GM19452 (cell line): Measurements from ENCODE around the gene ZNF681.
"Not testable (repeated sequence)": the region's sequence is repeated elsewhere in the genome, so short reads cannot be mapped to it uniquely, and the experiment has no call there.

Experiments
- ATAC-seq: cut with Tn5 transposase; IDR thresholded peaks from one replicate; pipeline ENCODE4 v1.9.1; 2021; ENCODE audit not compliant: unreplicated experiment

The ZNF681 gene

DNA sequence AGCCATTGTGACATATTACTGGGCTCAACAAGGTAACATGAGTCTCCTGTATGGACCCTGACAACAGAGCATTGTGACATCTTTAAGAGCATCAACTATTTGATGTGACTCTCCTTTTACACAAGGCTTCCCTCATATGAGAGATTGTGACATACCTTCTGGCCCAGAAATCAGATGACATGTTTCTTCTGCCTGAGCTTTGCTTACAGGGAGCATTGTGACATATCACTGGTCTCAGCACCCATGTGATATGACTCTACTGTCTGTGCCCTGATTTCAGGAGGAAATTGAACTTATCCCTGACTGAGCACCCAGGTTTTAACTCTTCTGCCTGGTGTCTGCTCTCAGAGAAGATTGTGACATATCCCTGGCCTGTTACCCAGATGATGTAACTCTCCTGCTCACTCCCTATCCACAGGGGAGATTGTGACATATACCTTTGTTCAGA, 15.9 kb upstream of the ZNF681 start:
- no peak for ATAC-seq

DNA sequence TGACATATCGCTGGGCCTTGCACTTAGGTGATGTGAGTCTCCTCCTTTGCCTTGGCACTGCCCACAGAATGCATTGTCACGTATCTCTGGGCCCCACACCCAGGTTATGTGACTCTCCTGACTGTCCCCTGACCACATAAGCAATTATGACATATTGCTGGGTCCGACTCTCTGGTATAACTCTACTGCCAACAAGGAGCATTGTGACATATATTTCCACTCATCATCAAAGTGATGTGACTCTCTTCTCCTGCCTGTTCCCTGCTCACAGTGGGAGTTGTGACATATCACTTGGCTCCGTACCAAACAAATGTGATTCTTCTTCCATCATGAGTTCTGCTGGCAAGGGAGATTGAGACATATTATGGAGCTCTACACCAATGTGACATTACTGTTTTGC, 15.4 kb upstream of the ZNF681 start:
- ATAC-seq = no peak

DNA sequence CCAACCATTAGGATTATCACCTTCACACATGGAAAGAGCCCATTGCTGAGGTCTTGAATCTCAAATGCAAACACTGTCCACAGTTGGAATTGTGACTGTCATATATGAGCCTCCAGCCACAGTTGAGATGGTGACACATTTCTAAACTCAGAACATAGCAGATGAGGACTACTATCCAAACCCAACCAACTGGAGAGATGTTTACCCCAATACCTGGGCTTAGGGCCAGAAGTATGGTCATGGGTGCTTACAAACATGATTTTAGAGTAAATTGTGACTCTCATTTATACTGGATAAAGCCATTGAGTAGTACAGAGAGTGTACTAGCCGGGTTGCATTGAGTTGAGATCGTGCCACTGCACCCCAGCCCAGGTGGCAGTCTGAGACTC, 14.0 kb upstream of the ZNF681 start:
- no peak for ATAC-seq

DNA sequence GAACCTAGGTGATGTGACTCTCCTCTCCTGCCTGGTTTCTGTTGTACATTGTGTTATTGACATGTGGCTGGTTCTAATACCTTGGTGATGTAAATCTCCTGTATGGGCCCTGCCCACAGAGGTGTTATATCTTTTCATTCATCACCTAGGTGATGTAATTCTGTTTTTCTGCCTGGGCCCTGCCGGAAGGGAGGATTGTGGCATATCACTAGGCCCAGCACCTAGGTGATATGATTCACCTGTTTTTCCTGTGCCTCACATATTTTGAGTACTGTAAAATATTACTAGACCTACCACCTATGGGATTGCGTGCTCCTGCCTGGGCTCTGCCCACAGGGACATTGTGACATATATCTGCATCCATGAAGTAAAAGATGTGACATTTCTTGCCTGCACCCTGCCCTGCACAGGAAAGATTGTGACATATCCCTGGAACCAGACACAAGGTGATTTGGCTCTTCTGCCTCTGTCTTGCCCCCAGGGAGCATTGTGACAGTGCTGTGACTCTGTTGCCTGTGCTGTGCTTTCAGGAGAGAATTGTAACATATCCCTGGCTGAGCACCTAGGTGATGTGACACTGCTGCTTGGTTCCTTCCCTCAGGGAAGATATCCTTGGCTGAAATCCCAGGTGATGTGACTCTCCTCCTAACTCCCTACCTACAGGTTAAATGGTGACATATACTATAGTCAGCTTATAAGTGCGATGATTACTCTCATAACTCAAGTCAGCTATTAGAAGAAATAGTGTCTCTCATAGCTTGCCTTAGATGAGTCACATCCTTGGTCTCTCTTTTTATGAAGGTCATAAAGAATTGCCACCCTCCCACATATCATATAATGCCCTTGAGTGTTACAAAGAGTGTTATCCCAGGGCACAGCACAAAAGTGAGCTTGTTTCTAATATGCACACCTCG, 13.3 kb upstream of the ZNF681 start:
- no peak for ATAC-seq

DNA sequence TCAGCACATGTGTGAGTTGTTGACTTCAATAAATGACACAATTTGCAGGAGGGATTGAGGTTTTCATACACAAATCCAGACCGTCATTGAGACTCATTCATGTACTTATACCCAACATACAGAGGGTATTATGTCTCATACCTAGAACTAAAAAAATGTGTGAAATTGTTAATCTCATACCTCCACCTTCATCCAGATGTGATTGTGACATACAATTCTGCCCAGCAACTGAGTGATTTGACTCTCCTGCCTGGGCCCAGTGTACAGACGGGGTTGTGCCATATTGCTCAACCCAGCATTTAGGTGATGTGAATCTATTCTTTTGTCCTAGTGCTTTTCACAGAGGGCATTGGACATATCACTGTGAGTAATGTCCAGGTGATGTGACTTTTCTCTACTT, 12.6 kb upstream of the ZNF681 start:
- no peak for ATAC-seq

DNA sequence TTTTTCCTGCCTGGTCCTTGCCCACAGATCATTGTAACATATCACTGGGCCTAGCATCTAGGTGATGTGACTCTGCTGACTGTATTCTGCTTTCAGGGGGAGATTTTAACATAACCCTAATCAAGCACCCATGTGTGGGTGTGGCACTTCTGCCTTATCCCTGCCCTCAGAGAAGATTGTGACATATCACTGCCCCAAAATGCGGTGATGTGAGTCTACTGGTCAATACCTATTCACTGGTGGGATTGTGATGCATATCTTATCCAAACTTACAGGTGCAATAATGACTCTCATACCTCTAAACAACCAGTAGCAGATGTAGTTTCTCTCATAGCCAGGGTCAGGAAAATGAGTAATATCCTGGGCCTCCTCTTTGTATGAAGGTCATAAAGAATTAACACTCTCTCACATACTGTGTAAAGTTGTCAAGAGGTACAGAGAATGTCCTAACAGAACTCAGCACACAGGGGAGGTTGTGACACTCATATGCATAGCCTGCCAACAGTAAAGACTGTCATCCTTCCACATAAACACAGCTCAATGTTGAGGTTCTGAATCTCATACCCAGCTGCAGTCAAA, 12.1 kb upstream of the ZNF681 start:
- ATAC-seq = no peak

DNA sequence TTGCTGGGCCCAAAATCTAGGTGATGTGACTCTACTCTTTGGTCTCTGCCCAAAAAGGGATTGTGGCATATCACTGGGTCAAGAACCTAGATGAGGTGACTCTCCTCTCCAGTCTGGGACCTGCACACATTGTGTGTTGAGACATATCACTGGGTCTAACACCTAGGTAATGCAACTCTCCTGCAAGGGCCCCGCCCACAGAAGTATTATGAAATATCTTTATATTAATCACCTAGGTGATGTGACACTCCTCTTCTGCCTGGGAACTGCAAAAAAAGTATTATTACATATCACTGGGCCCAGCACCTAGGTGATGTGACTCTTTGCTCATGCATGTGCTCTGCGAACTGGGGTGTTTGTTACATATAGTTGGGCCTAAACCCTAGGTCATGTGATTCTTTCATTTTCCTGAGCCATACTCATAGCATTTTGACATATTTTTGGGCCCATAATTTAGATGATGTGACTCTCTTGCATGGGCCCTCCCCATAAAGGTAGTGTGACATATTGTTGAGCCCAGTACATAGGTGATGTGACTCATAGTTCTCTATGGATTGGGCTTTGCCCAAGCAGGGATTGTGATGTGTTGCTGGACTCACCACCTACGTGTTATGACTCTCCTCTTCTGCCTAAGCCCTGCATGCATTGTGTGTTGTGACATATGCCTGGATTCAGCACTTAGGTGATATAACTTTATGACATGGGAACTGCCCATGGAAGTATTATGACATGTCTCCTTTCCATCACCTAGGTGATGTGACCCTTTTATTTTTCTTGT, 11.2 kb upstream of the ZNF681 start:
- ATAC-seq = no peak

DNA sequence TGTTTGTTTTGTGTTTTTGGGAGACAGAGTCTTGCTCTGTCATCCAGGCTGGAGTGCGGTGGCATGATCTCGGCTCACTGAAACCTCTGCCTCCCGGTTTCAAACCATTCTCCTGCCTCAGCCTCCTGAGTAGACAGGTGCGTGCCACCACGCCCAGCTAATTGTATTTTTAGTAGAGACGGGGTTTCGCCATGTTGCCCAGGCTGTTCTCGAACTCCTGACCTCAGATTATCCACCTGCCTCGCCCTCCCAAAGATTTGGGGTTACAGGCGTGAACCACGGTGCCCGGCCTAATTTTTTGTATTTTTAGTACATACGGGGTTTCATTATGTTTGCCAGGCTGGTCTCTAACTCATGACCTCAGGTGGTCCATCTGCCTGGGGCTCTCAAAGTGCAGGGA, 8.3 kb upstream of the ZNF681 start:
- no peak for ATAC-seq

DNA sequence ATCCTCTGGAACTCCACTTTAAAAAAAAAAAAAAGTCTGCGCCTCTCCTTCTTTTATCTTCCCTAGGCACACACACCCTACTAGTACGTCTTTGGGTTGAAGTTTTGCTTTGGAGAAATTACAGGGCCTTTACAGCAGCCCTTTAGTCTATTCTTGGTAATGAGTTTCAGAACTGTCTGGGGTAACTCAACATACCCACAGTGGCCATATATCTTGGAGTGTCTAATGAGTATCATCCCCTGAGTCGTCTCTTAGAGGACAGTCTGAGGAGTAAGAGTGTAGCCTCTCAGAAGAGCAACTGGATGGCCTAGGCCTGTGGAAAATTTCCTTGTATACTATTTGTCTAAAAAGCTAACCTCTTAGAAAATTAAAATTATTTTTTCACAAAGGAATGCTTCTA, 6.1 kb upstream of the ZNF681 start:
- no peak for ATAC-seq

DNA sequence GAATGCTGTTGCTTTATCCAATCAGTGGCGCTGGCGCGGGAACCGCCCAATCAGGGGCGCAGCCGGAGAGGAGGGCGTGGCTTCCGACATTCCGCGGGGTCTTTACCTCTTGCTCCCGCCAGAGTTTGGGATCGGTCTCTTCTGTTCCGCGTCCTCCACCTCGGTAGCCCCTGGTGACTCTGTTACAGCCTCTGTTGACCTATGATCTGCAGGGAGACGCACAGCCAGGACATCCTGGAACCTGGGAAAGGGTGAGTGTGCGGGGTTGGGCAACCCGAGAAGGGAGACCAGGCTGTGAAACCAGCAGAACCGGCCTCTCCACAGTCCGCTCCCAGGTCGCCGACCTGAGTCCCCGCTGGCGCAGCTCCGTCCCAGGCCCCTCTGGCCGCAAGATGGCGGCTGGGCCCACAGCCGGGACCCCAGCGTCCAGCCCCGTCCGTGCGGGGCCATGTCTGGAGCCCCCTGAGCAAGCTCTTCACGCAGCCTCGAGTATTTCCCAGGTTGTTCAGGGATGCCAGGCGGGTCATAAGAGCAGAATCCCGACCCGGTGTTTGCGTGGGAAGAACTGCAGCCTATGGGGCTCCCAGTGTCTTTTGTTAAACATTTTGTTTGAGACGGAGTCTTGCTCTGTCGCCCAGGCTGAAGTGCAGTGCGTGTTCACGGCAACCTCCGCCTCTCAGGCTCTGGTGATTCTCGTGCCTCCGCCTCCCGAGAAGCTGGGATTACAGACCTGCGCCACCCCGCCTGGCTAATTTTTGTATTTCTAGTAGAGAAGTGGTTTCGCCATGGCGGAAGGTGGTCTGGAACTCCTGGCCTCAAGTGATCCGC, 4.4 kb upstream of the ZNF681 start:
- peak; percentile 52 for ATAC-seq

DNA sequence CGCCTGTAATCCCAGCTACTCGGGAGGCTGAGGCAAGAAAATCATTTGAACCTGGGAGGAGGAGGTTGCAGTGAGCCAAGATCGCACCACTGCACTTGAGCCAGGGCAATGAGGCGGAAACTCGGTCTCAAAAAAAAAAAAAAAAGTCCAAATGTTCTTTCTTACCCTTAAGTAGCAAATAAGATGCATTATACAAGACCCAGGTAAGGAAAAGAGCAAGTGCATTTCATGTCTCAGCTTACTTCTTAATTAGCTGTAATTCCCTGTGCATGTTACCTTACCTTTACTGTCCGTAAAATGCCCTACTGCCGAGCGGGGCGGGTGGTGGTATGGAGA, 3.8 kb upstream of the ZNF681 start:
- no peak for ATAC-seq

DNA sequence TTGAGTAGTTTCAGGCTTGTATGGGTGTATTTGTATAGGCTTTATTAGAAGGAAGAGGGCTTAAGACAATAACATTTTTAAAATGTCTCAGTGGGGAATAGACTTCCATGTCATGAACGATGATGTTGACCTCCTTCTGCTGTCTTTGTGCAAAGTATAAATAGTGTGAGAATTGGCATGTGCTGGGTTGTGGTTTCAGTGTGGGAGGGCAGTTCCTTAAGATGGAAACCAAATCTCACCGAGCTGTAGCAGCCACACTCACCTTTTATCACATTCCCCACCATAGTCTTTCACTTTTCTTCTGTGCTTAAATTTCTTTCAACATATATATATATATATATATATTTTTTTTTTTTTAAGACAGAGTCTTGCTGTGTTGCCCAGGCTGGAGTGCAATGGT, 1.6 kb upstream of the ZNF681 start:
- not testable (repeated sequence) for ATAC-seq

DNA sequence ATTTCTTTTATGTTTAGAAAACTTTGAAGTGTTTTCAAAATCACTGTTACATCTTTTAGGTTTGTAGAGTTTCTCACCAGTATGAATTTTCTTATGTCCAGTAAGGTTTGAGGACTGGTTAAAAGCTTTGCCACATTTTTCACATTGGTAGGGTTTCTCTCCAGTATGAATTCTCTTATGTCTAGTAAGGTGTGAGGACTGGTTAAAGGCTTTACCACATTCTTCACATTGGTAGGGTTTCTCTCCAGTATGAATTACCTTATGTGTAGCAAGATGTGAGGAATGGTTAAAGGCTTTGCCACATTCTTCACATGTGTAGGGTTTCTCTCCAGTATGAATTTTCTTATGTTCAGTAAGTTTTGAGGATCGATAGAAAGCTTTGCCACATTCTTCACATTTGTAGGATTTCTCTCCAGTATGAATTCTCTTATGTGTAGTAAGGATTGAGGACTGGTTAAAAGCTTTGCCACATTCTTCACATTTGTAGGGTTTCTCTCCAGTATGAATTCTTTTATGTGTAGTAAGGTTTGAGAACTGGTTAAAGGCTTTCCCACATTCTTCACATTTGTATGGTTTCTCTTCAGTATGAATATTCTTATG, 15.0 kb downstream of the ZNF681 start:
- not testable (repeated sequence) for ATAC-seq

DNA sequence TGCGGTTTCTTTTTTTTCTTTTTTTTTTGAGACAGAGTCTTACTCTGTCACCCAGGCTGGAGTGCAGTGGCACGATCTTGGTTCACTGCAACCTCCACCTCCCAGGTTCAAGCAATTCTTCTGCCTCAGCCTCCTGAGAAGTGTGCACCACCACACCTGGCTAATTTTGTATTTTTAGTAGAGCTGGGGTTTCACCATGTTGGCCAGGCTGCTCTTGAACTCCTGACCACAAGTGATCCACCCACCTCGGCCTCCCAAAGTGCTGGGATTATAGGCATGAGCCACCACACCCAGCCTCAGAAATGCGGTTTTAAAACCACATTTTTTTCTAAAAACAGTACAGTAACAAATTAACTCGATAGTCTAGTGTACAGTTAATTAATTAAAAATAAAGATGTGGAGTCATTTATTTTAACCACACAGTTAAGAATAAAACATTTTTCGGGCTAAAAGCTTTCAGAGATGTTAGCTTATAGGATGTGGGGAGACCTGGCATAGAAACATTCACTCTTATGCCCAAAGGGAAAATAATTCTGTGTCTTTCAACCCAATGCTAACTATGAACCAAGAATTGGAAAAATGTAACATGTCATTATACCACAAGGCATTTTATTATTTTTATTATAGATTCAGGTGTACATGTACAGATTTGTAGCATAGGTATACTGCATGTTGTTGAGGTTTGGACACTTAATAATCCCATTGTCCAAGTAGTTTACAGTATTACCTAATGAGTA, 27.8 kb downstream of the ZNF681 start:
- not testable (repeated sequence) for ATAC-seq

DNA sequence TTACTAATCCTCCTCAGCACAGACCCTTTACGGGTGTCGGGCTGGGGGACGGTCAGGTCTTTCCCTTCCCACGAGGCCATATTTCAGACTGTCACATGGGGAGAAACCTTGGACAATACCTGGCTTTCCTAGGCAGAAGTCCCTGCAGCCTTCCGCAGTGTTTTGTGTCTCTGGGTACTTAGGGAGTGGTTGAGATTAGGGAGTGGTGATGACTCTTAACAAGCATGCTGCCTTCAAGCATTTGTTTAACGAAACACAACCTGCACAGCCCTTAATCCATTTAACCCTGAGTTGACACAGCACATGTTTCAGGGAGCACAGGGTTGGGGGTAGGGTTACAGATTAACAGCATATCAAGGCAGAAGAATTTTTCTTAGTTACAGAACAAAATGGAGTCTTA, 34.5 kb downstream of the ZNF681 start:
- not testable (repeated sequence) for ATAC-seq

DNA sequence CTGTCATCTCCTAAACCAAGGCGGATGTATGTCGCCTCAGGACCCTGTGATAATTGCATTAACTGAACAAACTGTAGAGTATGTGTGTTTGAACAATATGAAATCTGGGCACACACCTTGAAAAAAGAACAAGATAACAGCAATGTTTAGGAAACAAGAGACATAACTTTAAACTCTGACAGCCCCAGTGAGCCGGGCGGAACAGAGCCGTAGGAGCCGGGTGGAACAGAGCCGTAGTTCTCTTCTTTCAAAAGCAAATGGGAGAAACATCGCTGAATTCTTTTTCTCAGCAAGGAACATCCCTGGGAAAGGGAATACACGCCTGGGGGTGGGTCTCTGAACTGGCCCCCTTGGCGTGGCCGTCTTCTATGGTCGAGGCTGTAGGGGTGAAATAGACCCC, 39.9 kb downstream of the ZNF681 start:
- no peak for ATAC-seq

DNA sequence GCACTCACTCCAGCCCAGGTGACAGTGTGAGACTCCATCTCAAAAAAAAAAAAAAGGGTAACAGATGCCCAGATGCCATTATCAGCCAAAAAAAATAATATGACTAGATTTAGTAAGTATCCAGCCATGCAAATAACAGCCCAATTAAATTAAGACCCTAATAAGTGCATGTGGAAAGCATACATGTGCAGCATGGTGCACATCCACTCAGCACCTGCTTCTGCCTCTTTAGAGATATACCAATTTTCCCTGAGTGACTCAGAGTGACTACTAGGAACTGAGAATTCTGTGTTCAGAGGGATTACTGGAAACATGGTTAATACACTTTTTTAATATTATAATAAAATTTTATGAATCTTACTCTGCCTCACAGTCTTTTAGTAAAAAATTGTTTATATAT, 41.9 kb downstream of the ZNF681 start:
- no peak for ATAC-seq

DNA sequence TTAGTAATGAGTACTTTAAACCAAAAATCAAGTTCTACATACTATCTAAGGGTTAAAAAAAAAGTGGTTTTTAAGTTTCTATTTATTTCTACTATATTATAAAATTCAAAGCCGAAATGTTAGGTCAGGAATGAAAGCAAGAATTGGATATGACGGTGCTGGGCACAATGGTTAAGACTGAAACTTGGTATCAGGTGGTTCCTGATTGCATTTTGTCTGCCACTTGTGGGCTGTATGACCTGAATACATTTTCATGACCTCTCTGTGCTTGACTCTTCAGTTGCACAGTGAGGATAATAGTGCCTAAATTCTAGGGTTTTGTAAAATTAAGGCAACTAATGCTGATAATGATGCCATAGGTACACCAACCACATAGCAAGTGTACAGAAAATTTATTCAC, 49.3 kb downstream of the ZNF681 start:
- no peak for ATAC-seq

DNA sequence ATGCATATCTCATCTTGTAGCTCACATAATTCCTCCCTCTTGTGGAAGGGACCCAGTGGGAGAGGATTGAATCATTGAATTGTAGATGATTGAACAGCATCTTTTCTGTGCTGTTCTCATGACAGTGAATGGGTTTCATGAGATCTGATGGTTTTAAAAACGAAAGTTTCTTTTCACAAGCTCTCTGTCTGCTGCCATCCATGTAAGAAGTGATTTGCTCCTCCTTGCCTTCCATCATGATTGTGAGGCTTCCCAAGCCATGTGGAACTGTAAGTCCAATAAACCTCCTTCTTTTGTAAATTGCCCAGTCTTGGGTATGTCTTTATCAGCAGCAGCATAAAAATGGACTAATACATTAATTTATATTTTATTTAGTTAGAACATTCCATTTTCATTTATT, 52.0 kb downstream of the ZNF681 start:
- ATAC-seq = no peak

DNA sequence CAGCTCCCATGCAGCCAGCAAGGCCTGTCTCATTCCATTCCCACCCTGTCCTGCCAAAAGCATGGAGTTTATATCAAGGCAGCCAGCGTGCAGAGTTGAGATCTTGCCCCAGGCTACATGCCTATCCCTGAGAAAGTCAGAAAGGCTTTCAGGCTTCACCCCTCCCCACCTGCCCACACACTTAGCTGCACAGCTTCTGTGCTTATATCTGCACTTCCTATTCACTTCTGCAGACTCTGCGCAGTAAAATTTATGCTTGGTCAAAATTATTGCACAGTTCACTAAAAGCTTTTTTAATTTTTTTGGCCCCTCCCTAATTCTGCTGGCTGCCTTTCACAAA, 59.2 kb downstream of the ZNF681 start:
- no peak for ATAC-seq
